Astrocyte of the spinal cord (primary cell): ENCODE data around the gene EPB41L3.

Source experiments
- DNase-seq: peaks from one replicate; pipeline ENCODE4 v3.0.0; 2011; ENCODE audit warnings: low read depth, low spot score
- H3K4me3 ChIP-seq: 2 replicates; pipeline ENCODE4 v1.5.1; 2011; ENCODE audit warnings: low read depth, mild to moderate bottlenecking, low read length, moderate library complexity
- in situ Hi-C: cut with HindIII; loops from 2 replicates; pipeline ENCODE4 v1.10.0; 2017; ENCODE audit warnings: low sequenced_read_pairs
- TF ChIP-seq, protein P1 (sequence below): IDR thresholded peaks from 2 replicates; pipeline ENCODE4 v1.5.1; 2012; ENCODE audit warnings: low read depth, mild to moderate bottlenecking, low read length, inconsistent platforms

The EPB41L3 gene

GRCh38 chr18:5451871-5452270 lies 91.9 kb downstream of the EPB41L3 start:
- TF ChIP-seq, protein P1, sequence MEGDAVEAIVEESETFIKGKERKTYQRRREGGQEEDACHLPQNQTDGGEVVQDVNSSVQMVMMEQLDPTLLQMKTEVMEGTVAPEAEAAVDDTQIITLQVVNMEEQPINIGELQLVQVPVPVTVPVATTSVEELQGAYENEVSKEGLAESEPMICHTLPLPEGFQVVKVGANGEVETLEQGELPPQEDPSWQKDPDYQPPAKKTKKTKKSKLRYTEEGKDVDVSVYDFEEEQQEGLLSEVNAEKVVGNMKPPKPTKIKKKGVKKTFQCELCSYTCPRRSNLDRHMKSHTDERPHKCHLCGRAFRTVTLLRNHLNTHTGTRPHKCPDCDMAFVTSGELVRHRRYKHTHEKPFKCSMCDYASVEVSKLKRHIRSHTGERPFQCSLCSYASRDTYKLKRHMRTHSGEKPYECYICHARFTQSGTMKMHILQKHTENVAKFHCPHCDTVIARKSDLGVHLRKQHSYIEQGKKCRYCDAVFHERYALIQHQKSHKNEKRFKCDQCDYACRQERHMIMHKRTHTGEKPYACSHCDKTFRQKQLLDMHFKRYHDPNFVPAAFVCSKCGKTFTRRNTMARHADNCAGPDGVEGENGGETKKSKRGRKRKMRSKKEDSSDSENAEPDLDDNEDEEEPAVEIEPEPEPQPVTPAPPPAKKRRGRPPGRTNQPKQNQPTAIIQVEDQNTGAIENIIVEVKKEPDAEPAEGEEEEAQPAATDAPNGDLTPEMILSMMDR: no peak
- H3K4me3 ChIP-seq: no peak overlapping the region
- in situ Hi-C loops: no loop called here
- no peak for DNase-seq

GRCh38 chr18:5451150-5451549 lies 92.6 kb downstream of the EPB41L3 start:
- no peak for DNase-seq
- TF ChIP-seq, protein P1: no peak
- no peak overlapping the region for H3K4me3 ChIP-seq
- in situ Hi-C loops: no loop called here

DNA sequence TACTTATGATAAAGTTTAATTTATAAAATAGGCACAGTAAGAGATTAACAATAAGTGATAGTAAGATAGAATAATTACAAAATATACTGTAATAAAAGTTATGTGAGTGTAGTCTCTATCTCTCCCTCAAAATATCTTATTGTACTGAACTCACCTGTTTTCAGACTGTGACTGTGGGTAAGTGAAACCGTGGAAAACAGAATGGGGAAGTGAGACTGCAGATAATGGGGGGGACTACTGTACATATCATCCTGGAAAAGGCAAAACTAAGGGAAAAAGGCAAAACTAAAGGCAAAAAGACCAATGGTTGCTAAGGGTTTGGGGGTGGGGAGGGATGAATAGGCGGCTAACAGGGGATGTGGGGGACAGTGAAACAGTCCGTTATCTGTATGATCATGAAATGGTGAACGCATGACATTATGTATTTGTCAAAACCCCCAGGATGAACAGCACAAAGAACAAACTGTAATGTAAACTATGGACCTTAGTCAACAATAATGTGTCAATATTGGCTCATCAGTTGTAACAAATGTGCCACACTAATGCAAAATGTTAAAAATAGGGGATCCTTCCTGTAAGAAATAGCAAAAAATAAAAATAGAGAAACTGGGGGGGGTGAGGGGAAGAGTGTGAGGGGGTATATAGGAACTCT lies 93.8 kb downstream of the EPB41L3 start:
- TF ChIP-seq, protein P1: no peak
- H3K4me3 ChIP-seq: no peak overlapping the region
- DNase-seq: no peak
- in situ Hi-C loops: no loop called here

DNA sequence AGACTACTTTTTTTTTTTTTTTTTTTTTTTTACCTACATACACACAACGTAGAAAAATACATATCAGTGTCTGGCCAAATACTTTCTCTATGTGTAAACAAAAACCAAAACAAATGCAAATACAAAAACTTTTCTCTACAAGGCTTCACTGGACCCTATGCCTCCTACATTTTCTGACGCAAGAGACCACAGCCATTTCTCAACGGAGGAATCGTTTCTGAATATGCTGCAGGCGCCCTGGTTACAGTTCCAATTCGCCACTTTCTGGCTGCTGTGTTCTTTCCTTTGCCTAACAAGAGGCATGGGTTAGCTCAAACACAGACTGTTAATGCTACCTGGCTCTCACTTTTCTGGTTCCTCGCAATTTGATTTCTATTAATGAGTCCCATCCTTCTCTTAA lies 96.4 kb downstream of the EPB41L3 start:
- no peak overlapping the region for H3K4me3 ChIP-seq
- in situ Hi-C loops: no loop called here
- TF ChIP-seq, protein P1: no peak
- DNase-seq: no peak

DNA sequence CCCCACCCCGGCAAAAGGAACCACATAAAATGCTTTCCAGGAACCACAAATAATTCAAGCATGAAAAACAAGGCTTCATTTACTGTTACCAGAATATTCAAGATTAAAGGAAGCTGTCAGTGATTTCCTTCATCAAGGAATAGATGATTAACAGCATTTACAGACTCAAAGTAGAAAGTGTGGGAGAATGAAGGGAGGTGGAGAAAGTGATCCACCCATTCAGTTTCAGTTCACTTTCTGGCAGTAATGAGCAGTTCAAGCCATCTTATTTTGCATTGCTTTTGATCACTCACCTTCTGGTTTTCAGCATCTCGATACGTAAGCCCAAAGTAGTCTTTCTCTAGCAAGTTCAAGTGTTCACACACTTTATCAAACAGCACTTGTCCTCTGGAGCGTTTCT lies 99.0 kb downstream of the EPB41L3 start:
- DNase-seq: no peak
- H3K4me3 ChIP-seq: no peak overlapping the region
- TF ChIP-seq, protein P1: no peak
- in situ Hi-C loops: no loop called here

- H3K4me3 ChIP-seq: no peak overlapping the region
- TF ChIP-seq, protein P1: no peak
- in situ Hi-C loops: no loop called here
- no peak for DNase-seq
These were observed 99.5 kb downstream of the EPB41L3 start for GRCh38 chr18:5444269-5444668.
